Measurements from ENCODE around the gene ZSWIM8.

GRCh38 chr10:73750819-73751218 lies 34.6 kb upstream of the ZSWIM8 start:
- no peak for TF ChIP-seq PBX3 (IDR thresholded peaks at IDR 0.05; ENCODE audit: insufficient replicate concordance, low read depth, low read length)
- no peak for TF ChIP-seq NFIC (IDR thresholded peaks at IDR 0.05; ENCODE audit: low read depth, low read length)
- TF ChIP-seq CHD2 (IDR thresholded peaks at IDR 0.05; ENCODE audit: borderline replicate concordance, low read depth, low read length): no peak
- no peak for TF ChIP-seq POLR2AphosphoS5 (IDR thresholded peaks at IDR 0.05; ENCODE audit: low read length)
- no peak for TF ChIP-seq RCOR1 (conservative IDR thresholded peaks at IDR 0.05; ENCODE audit: low read depth, low read length)
- no peak for TF ChIP-seq MAX (IDR thresholded peaks at IDR 0.05; ENCODE audit: low read depth, low read length)
- no peak for TF ChIP-seq CTCF (IDR thresholded peaks at IDR 0.05 in 2 of 3, conservative IDR thresholded peaks at IDR 0.05 in 1 of 3; ENCODE audit: control insufficient read depth in 2 of 3, extremely low read depth in 1 of 3, insufficient read depth in 1 of 3, low read depth in 3 of 3, low read length in 3 of 3)

Data from GM12878 (cell line).